Upper lobe of left lung (tissue), 6 donors: ENCODE results near the gene CD96. TPM values are rescaled to one million over a fixed set of nuclear protein-coding genes. Genes with fewer than 3 reads are reported as not detected.
"Not testable (repeated sequence)": the region's sequence is repeated elsewhere in the genome, so short reads cannot be mapped to it uniquely, and the experiment has no call there.

Experiments used
- ATAC-seq, 2 donors: fragments of 200-7000 bp; cut with Tn5 transposase; one replicate each; pipeline ENCODE4 v1.9.1; 2022; ENCODE audit warnings: mild to moderate bottlenecking in 2 of 2, moderate library complexity in 2 of 2; ENCODE audit not compliant: low FRiP score in 2 of 2
- DNase-seq, 2 donors: peaks; one replicate each; pipeline ENCODE4 v3.0.0-alpha.2; 2019 to 2020
- H3K27ac ChIP-seq, 4 donors: fragments of 200-600 bp; sonication (generic); one replicate each; pipeline ENCODE4 v1.5.1; 2016 to 2019
- H3K27me3 ChIP-seq, 4 donors: fragments of 200-600 bp; sonication (generic); one replicate each; pipeline ENCODE4 v1.5.1; 2017 to 2019
- H3K36me3 ChIP-seq, 4 donors: fragments of 200-600 bp; sonication (generic); one replicate each; pipeline ENCODE4 v1.5.1; 2016 to 2019
- H3K4me1 ChIP-seq, 4 donors: fragments of 200-600 bp; sonication (generic); one replicate each; pipeline ENCODE4 v1.5.1; 2018 to 2019
- H3K4me3 ChIP-seq, 4 donors: fragments of 200-600 bp; sonication (generic); one replicate each; pipeline ENCODE4 v1.5.1; 2017 to 2019; ENCODE audit warnings: mild to moderate bottlenecking in 2 of 4, moderate library complexity in 1 of 4
- H3K9me3 ChIP-seq, 4 donors: fragments of 200-600 bp; sonication (generic); one replicate each; pipeline ENCODE4 v1.5.1; 2018 to 2019
- EP300 ChIP-seq, 4 donors: sonication (generic); formaldehyde crosslinking; IDR thresholded peaks; one replicate each; pipeline ENCODE4 v1.5.1; 2017; ENCODE audit warnings: antibody characterized with exemption in 4 of 4, control low read depth in 2 of 4
- POLR2A ChIP-seq, 4 donors: fragments of 450-650 bp; IDR thresholded peaks; one replicate each; pipeline ENCODE4 v1.5.1; 2016 to 2017; ENCODE audit warnings: antibody characterized with exemption in 4 of 4, mild to moderate bottlenecking in 2 of 4
- POLR2AphosphoS5 ChIP-seq, 2 donors: sonication (generic); formaldehyde crosslinking; IDR thresholded peaks; one replicate each; pipeline ENCODE4 v1.5.1; 2017; ENCODE audit warnings: antibody characterized with exemption in 2 of 2
- WGBS, 2 donors: methylation state at CpG; one replicate each; pipeline ENCODE4 v1.1.5; 2017 to 2018; 5-methylcytosine and 5-hydroxymethylcytosine counted together
- total RNA-seq, 6 donors: library from RNA; depleted of rRNA in 4 of 6; stranded (reverse); fragments of >200 nt in 4 of 6; gene quantifications; one replicate each; pipeline versions ENCODE4 v1.1.0 to v1.2.1, GENCODE V29; 2016 to 2021
- TF ChIP-seq, protein P1 (sequence below), 6 experiments: fragments of 450-650 bp in 4 of 6; fragments of 200-600 bp in 2 of 6; sonication (generic) in 2 of 6; IDR thresholded peaks; one replicate each; pipeline ENCODE4 v1.5.1; 2016 to 2019; ENCODE audit warnings: antibody characterized with exemption in 6 of 6
- donor health status: DM: no; HTN: no; CAD: no; lungs with moderate emphysema.
- donor health status: DM: no; HTN: yes; CAD: no; lungs with severe emphysema.

The CD96 gene
- total RNA-seq, 6 donors from 2014 or later = 2.4 to 18.2 (median 4.4) TPM

DNA sequence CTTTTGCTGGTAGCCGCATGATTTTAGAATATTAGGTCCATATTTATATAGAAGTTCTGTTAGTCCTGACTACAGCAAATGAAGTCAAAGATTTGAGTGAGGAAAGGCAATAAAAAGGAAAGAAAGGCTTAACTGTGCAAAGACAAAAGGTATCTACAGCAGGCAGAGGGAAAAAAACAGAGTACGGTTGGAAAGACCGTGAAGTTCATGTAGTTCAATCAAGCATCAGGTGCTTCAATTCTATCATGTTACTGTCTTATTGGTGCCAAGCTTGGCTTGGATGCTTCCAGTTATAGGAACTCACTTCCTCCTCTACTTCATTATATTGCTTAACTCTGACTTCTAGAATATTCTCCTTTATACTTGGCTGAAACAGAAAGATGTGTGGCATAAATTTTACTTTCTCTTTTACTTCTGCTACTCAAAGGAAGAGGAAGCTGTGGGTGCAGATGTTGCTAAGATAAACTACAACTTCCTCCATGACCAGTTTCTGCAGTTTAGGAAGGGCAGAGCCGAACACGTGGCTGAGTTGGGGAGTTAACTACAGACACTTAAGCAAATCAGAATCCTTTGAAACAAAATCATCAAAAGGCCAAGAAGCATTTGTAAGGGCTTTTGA lies 125.7 kb downstream of the CD96 start:
- H3K27ac ChIP-seq = peak overlapping the region in 3 of 4 donors; percentile 39 to 80 (median 43)
- peak in 1 of 2 donors; percentile 69 for DNase-seq
- TF ChIP-seq POLR2AphosphoS5 (IDR thresholded peaks at IDR 0.05) = peak; percentile 30 to 49
- TF ChIP-seq, protein P1, sequence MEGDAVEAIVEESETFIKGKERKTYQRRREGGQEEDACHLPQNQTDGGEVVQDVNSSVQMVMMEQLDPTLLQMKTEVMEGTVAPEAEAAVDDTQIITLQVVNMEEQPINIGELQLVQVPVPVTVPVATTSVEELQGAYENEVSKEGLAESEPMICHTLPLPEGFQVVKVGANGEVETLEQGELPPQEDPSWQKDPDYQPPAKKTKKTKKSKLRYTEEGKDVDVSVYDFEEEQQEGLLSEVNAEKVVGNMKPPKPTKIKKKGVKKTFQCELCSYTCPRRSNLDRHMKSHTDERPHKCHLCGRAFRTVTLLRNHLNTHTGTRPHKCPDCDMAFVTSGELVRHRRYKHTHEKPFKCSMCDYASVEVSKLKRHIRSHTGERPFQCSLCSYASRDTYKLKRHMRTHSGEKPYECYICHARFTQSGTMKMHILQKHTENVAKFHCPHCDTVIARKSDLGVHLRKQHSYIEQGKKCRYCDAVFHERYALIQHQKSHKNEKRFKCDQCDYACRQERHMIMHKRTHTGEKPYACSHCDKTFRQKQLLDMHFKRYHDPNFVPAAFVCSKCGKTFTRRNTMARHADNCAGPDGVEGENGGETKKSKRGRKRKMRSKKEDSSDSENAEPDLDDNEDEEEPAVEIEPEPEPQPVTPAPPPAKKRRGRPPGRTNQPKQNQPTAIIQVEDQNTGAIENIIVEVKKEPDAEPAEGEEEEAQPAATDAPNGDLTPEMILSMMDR (IDR thresholded peaks at IDR 0.05) = no peak
- no peaks in the 10 kb centered on the region for H3K9me3 ChIP-seq
- H3K27me3 ChIP-seq = no peaks in the 10 kb centered on the region
- peak; percentile 89 to 90 for ATAC-seq
- no peaks in the 10 kb centered on the region for H3K36me3 ChIP-seq
- no peak overlapping the region for H3K4me3 ChIP-seq
- peaks cover 7 to 11% (median 10%) of the 10 kb centered on the region in 4 donors for H3K4me1 ChIP-seq
- 46% methylated on average over 5 of the region's 5 CpGs for WGBS, 2 donors

DNA sequence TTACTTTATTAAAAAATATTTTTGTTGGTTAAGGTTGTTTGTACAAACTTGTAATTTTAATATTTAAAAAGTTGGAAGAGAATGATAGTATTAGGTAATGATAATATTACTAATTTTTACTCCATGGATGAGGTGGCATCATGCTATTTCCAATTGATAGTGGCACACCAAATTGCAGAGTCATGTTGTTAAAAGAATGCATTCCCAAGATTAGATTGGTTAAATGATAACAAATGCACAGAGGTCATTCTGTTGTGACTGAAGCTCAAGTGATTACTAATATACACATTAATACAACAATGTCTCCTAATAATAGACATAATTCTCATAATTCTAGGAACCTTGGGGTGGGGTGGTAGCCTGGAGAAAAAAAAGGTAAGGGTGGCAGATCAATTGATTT lies 126.3 kb downstream of the CD96 start:
- no peak overlapping the region for H3K4me3 ChIP-seq
- no peak for TF ChIP-seq POLR2AphosphoS5 (IDR thresholded peaks at IDR 0.05)
- TF ChIP-seq EP300 (IDR thresholded peaks at IDR 0.05) = no peak
- TF ChIP-seq POLR2A (IDR thresholded peaks at IDR 0.05) = no peak
- TF ChIP-seq, protein P1 (IDR thresholded peaks at IDR 0.05) = no peak
- H3K27ac ChIP-seq = peak overlapping the region in 1 of 4 donors; percentile 80
- no peaks in the 10 kb centered on the region for H3K27me3 ChIP-seq
- no peaks in the 10 kb centered on the region for H3K9me3 ChIP-seq
- ATAC-seq (no peak), DNase-seq (no peak)
- H3K4me1 ChIP-seq = peaks cover 7 to 11% (median 10%) of the 10 kb centered on the region in 4 donors
- no peaks in the 10 kb centered on the region for H3K36me3 ChIP-seq

DNA sequence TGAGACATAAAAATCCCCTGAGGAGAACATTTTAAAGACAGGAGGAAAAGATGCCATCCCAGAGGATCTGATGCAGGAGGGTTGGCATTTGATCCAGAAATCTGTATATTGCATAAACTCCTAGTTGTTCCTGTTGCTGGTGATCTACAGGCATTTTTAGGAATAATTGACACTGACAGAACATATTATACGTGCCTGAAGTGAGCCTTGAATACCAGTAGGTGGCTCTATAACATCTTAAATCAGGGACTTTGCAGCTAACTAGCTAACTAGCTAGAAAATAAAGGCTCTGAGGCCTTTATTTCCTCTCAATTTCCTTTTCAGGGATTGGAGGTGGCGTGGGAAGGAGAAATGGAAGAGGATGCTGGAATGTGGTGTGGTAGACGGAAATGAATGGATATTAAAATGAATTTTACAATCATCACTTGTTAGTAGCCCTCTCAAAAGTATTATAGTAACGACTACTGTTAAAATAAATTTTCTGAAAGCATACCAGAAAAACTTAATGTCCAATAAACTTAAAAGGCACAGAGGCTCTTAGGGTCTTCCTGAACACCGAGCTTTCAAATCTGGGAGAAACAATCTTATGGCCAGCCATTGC lies 127.0 kb downstream of the CD96 start:
- no peaks in the 10 kb centered on the region for H3K9me3 ChIP-seq
- H3K27ac ChIP-seq = no peak overlapping the region
- DNase-seq (no peak), ATAC-seq (peak; percentile 72 to 91)
- whole genome bisulfite sequencing, 2 donors = 28 to 29% methylated on average over 5 of the region's 5 CpGs
- H3K4me3 ChIP-seq = no peak overlapping the region
- no peak for TF ChIP-seq EP300 (IDR thresholded peaks at IDR 0.05)
- no peak for TF ChIP-seq POLR2A (IDR thresholded peaks at IDR 0.05)
- TF ChIP-seq, protein P1 (IDR thresholded peaks at IDR 0.05) = peak; percentile 60 to 81 (median 72)
- TF ChIP-seq POLR2AphosphoS5 (IDR thresholded peaks at IDR 0.05) = no peak
- no peaks in the 10 kb centered on the region for H3K27me3 ChIP-seq
- H3K4me1 ChIP-seq = peaks cover 9 to 18% (median 15%) of the 10 kb centered on the region in 4 donors
- H3K36me3 ChIP-seq = no peaks in the 10 kb centered on the region

DNA sequence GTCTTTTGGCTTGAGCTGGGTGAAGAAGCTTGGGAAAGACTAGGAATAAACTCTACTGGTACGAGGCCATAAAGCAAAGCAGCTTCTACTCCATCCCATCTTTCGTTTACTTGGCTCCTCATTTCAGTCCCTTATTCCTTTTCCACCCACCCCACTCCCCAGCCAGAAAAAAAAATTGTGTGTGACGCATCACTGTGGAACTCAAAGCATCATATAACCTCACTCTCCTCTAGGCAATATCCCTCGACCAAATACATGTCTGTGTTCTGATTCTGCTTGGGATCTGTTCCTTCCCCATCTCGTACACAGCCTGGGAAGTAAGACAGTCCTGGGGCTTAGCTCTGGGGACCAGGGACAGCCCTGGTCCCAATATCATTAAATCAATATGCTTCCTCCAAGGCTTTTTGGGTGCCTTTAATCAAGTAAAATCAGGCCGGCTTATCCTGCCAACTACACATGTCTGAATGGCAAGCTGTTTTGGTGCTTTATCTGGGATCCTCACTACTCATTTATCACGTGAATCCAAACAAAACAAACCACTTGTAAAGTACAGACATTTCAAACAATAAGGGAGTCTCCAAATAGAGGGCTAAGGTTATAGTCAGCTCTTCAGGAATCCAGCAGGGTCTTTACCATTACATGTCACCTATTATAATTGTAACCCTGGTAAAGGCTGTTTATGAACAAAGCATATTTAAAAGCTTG lies 128.1 kb downstream of the CD96 start:
- Histone ChIP-seq H3K9me3 (no peaks in the 10 kb centered on the region), H3K36me3 (no peaks in the 10 kb centered on the region)
- WGBS, 2 donors = 81 to 83% methylated on average over 7 of the region's 7 CpGs

DNA sequence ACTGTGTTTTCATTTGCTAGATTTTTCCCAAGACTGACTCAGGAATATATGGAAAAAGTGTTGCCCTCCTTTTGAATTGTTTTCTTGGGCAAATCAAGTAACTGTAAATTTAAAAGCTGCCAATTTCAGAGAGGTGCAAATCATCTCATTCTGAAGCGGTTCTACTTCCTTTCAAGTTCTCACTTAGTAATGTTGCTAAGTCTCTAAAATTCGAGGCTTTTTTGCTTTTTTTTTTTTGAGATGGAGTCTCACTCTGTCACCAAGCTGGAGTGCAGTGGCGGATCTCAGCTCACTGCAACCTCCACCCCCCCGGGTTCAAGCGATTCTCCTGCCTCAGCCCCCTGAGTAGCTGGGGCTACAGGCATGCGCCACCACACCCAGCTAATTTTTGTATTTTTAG lies 130.5 kb downstream of the CD96 start:
- not testable (repeated sequence) for DNase-seq, H3K4me3 ChIP-seq, H3K36me3 ChIP-seq, H3K9me3 ChIP-seq, ATAC-seq, H3K27me3 ChIP-seq, H3K27ac ChIP-seq
- WGBS, 2 donors = 72 to 78% methylated on average over 6 of the region's 6 CpGs
- H3K4me1 ChIP-seq = peaks cover 13 to 36% (median 23%) of the 10 kb centered on the region in 4 donors

More for the DNA sequence above, 128.1 kb downstream of the CD96 start:
- no peak for ATAC-seq
- H3K4me1 ChIP-seq = peaks cover 12 to 26% (median 20%) of the 10 kb centered on the region in 4 donors
- DNase-seq = no peak
- TF ChIP-seq POLR2AphosphoS5 (IDR thresholded peaks at IDR 0.05) (no peak), POLR2A (IDR thresholded peaks at IDR 0.05) (no peak), EP300 (IDR thresholded peaks at IDR 0.05) (no peak)
- TF ChIP-seq, protein P1 (IDR thresholded peaks at IDR 0.05) = no peak
- H3K27me3 ChIP-seq = no peaks in the 10 kb centered on the region
- H3K27ac ChIP-seq = no peak overlapping the region
- H3K4me3 ChIP-seq = no peak overlapping the region
